GM12878 (cell line): ENCODE measurements around the gene NCAPD3. TPM values are rescaled to one million over a fixed set of nuclear protein-coding genes. Genes with fewer than 3 reads are reported as not detected.

ENCODE experiments used
- ATAC-seq: fragments of 200-7000 bp; cut with Tn5 transposase; 3 replicates; pipeline ENCODE4 v1.9.1; 2020; ENCODE audit warnings: mild to moderate bottlenecking, moderate library complexity
- BruUV-seq: library from RNA; stranded (reverse); fragments of 400-500 nt; replicated peaks from 2 replicates; lab custom pipeline; 2021; lab: Mats Ljungman, UMichigan
- CTCF ChIA-PET: fragments of 300-600 bp; sonication (Branson Sonifier 250); formaldehyde crosslinking; extraction: SDS; loops from one replicate; lab custom pipeline; 2021; ENCODE audit warnings: inconsistent platforms; lab: Yijun Ruan, JAX
- POLR2A ChIA-PET: fragments of 350-600 bp; formaldehyde crosslinking; extraction: SDS; loops from one replicate; lab custom pipeline; 2021; ENCODE audit warnings: inconsistent platforms; lab: Charles Lee
- RAD21 ChIA-PET: fragments of 300-600 bp; sonication (Branson Sonifier 250); formaldehyde crosslinking; loops from one replicate; lab custom pipeline; 2023; ENCODE audit warnings: antibody characterized with exemption; ENCODE audit not compliant: unreplicated experiment; lab: Charles Lee
- SMC1A ChIA-PET: fragments of 300-600 bp; sonication (Branson Sonifier 250); formaldehyde crosslinking; loops from one replicate; lab custom pipeline; 2023; ENCODE audit not compliant: unreplicated experiment, uncharacterized antibody; lab: Charles Lee
- DNase-seq: peaks from one replicate; pipeline ENCODE4 v3.0.0-alpha.2; 2011; ENCODE audit warnings: low read depth, low spot score
- FAIRE-seq: peaks from 3 replicates; lab custom pipeline; 2011; peaks lifted over from hg19 to GRCh38; lab: Jason Lieb, UNC
- H2AFZ ChIP-seq: 2 replicates; pipeline ENCODE4 v1.6.0; 2011; ENCODE audit warnings: low read depth, low read length, control low read depth; ENCODE audit not compliant: control insufficient read depth
- H3K27ac ChIP-seq: 2 replicates; pipeline ENCODE4 v1.5.1; 2011; ENCODE audit warnings: control low read depth; ENCODE audit not compliant: control insufficient read depth, insufficient read depth
- H3K27me3 ChIP-seq, 2 experiments: replicated peaks in 1 of 2; 2 replicates each; pipeline versions ENCODE4 v1.6.0 to v1.6.1; 2011; ENCODE audit warnings: low read length in 1 of 2; ENCODE audit not compliant: control insufficient read depth in 2 of 2, insufficient read depth in 2 of 2
- H3K36me3 ChIP-seq, 2 experiments: 2 replicates each; pipeline ENCODE4 v1.5.1; 2011; ENCODE audit warnings: low read length in 1 of 2; ENCODE audit not compliant: control insufficient read depth in 2 of 2, insufficient read depth in 2 of 2
- H3K4me1 ChIP-seq: 2 replicates; pipeline ENCODE4 v1.6.1; 2011; ENCODE audit warnings: mild to moderate bottlenecking, low read length, moderate library complexity, mixed read lengths; ENCODE audit not compliant: control insufficient read depth, insufficient read depth
- H3K4me2 ChIP-seq: 2 replicates; pipeline ENCODE4 v1.6.0; 2011; ENCODE audit warnings: control low read depth; ENCODE audit not compliant: control insufficient read depth, insufficient read depth
- H3K4me3 ChIP-seq: fragments of 200-600 bp; sonication (generic); 2 replicates; pipeline ENCODE4 v1.5.1; 2016
- H3K79me2 ChIP-seq: 2 replicates; pipeline ENCODE4 v1.6.0; 2011; ENCODE audit warnings: low read length; ENCODE audit not compliant: control insufficient read depth, insufficient read depth
- H3K9ac ChIP-seq: 2 replicates; pipeline ENCODE4 v1.8.0; 2011; ENCODE audit warnings: low read length, control low read depth, mixed read lengths; ENCODE audit not compliant: control insufficient read depth, insufficient read depth
- H3K9me3 ChIP-seq: replicated peaks from 3 replicates; pipeline ENCODE4 v1.5.1; 2011; ENCODE audit warnings: mild to moderate bottlenecking, low read length; ENCODE audit not compliant: control insufficient read depth, insufficient read depth
- H4K20me1 ChIP-seq: 2 replicates; pipeline ENCODE4 v1.6.0; 2011; ENCODE audit not compliant: control insufficient read depth, insufficient read depth
- E2F4 ChIP-seq: IDR thresholded peaks from 2 replicates; pipeline ENCODE4 v1.6.1; 2012; ENCODE audit warnings: low read depth, low read length, improper control_type of control experiment
- MEF2B ChIP-seq: fragments of 450-650 bp; IDR thresholded peaks from 2 replicates; pipeline ENCODE4 v1.6.1; 2018; ENCODE audit warnings: mild to moderate bottlenecking, moderate library complexity; ENCODE audit not compliant: partially characterized antibody, poor library complexity, severe bottlenecking
- NBN ChIP-seq: fragments of 450-650 bp; IDR thresholded peaks from 2 replicates; pipeline ENCODE4 v1.6.1; 2016
- RAD21 ChIP-seq: IDR thresholded peaks from 2 replicates; pipeline ENCODE4 v1.6.1; 2011; ENCODE audit warnings: mild to moderate bottlenecking, low read depth, low read length, moderate library complexity; ENCODE audit not compliant: insufficient read depth
- RB1 ChIP-seq: fragments of 450-650 bp; formaldehyde crosslinking; IDR thresholded peaks from 2 replicates; pipeline ENCODE4 v1.6.1; 2017; ENCODE audit warnings: mild to moderate bottlenecking, borderline replicate concordance
- SMC3 ChIP-seq: IDR thresholded peaks from 2 replicates; pipeline ENCODE4 v1.6.1; 2011; ENCODE audit warnings: low read length, improper control_type of control experiment, borderline replicate concordance
- YY1 ChIP-seq: IDR thresholded peaks from 2 replicates; pipeline ENCODE4 v1.6.1; 2011; ENCODE audit warnings: low read depth, mild to moderate bottlenecking, low read length
- WGBS: methylation state at CpG from one replicate; pipeline ENCODE4 v1.1.6; 2016; ENCODE audit warnings: low lambda C conversion rate; ENCODE audit not compliant: insufficient replicate concordance, insufficient coverage; ENCODE audit errors: missing lambda C conversion rate; 5-methylcytosine and 5-hydroxymethylcytosine counted together
- in situ Hi-C: fragments of 300-500 bp; cut with MboI; formaldehyde crosslinking; loops from 9 replicates; pipeline ENCODE4 v1.14.3; 2018; ENCODE audit warnings: mixed read lengths
- intact Hi-C: fragments of 100-400 bp; cut with micrococcal nuclease; formaldehyde crosslinking; loops from one replicate; pipeline ENCODE4 v1.14.2; 2022; ENCODE audit not compliant: unreplicated experiment
- polyA plus RNA-seq, 11 experiments: library from polyadenylated mRNA; depleted of rRNA in 4 of 11; unstranded in 6 of 11; stranded (reverse) in 5 of 11; fragments of >200 nt; fragmentation: Nextera tagmentation in 4 of 11; fragmentation: Illumina TruSeq in 1 of 11; extraction: Ambion mirVana in 4 of 11; extraction: Trizol in 1 of 11; gene quantifications; 1 replicate in 1 of 11; 2 replicates in 10 of 11; pipeline versions ENCODE4 v1.2.1 to v1.2.3, GENCODE V29; 2011 to 2016; ENCODE audit warnings: inconsistent platforms in 2 of 11, missing spikeins in 2 of 11, low read depth in 1 of 11
- total RNA-seq, 4 experiments: library from RNA; depleted of rRNA in 3 of 4; stranded (reverse); fragments of >200 nt in 3 of 4; fragmentation: Illumina TruSeq in 1 of 4; extraction: Trizol in 1 of 4; gene quantifications; 2 replicates each; pipeline versions ENCODE4 v1.2.1 to v1.2.3, GENCODE V29; 2013 to 2021
- TF ChIP-seq, protein P1 (sequence below), 3 experiments: IDR thresholded peaks in 2 of 3; conservative IDR thresholded peaks in 1 of 3; 2 replicates each; pipeline ENCODE4 v1.5.1; 2011; ENCODE audit warnings: low read depth in 3 of 3, low read length in 3 of 3, mild to moderate bottlenecking in 3 of 3, control low read depth in 2 of 3, moderate library complexity in 2 of 3, inconsistent platforms in 1 of 3, mixed read lengths in 1 of 3; ENCODE audit not compliant: control insufficient read depth in 2 of 3, insufficient read depth in 1 of 3; ENCODE audit errors: extremely low read depth in 1 of 3

The NCAPD3 gene
- total and polyA plus RNA-seq, 10 of the 15 experiments (the other 5 are each of a cell fraction or from before 2014, with no cell fraction given), result 14.9 to 58.2 (median 48.2) TPM

DNA sequence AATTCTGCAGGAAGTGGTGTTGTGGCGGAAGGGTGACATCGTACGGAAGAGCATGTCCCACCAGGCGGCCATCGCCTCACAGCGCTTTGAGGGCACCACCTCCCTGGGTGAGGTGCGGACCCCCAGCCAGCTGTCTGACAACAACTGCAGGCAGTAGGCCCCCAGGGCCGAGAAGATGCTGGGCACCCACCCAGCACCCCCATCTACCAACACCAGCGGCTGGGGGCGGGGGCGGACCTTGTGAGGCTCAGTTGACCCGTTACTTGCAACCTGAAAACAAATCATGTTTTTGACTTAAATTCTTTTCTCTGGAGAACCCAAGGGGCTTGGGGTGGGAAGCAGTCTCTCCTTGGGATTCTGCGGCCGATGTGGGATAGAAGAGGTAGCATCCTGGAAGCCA, 21.7 kb upstream of the NCAPD3 start:
- H3K4me3 ChIP-seq, result no peak overlapping the region
- no peak overlapping the region for H3K9ac ChIP-seq
- POLR2A ChIA-PET, result no interaction called here
- ATAC-seq, result no peak
- H3K79me2 ChIP-seq, result no peaks in the 10 kb centered on the region
- peaks cover 10 to 17% of the 10 kb centered on the region in 2 experiments for H3K36me3 ChIP-seq
- H2AFZ ChIP-seq, result no peak overlapping the region
- no peak for TF ChIP-seq E2F4
- no peak for TF ChIP-seq NBN
- TF ChIP-seq, all 136 proteins: peak for 0
- Histone ChIP-seq H3K4me1 (no peaks in the 10 kb centered on the region), H3K27me3 (no peaks in the 10 kb centered on the region), H4K20me1 (no peaks in the 10 kb centered on the region), H3K4me2 (no peak overlapping the region), H3K27ac (no peak overlapping the region), H3K9me3 (no peaks in the 10 kb centered on the region)
- SMC1A ChIA-PET, result interaction anchor here (1.9 to 2.3 kb wide), 2 partner anchors 17 to 38 kb away, joined by 5 to 10 read pairs; no protein-coding TSS in a partner anchor
- in situ Hi-C loops, result no loop called here
- RAD21 ChIA-PET, result interaction anchor here (2.1 kb wide), 1 partner anchor 38 kb away, joined by 8 read pairs; no protein-coding TSS in a partner anchor
- CTCF ChIA-PET, result interaction anchor here (0.8 to 4.2 kb wide), 4 partner anchors 16 to 195 kb away, joined by 4 to 56 read pairs (median 12); no protein-coding TSS in a partner anchor
- FAIRE-seq (no peak), DNase-seq (no peak)
- intact Hi-C loops, result no loop called here
- BruUV-seq, result no TSS peak
- 96% methylated on average over 14 of the region's 14 CpGs for WGBS

GRCh38 chr11:134244593-134244992, 20.8 kb upstream of the NCAPD3 start:
- FAIRE-seq (peak; percentile 23), ATAC-seq (peak; percentile 96), DNase-seq (no peak)
- Histone ChIP-seq H3K9ac (no peak overlapping the region), H4K20me1 (no peaks in the 10 kb centered on the region), H3K4me2 (no peak overlapping the region), H3K27me3 (no peaks in the 10 kb centered on the region), H2AFZ (no peak overlapping the region), H3K4me1 (no peaks in the 10 kb centered on the region), H3K79me2 (no peaks in the 10 kb centered on the region), H3K36me3 (peaks cover 10 to 14% of the 10 kb centered on the region in 2 experiments), H3K9me3 (no peaks in the 10 kb centered on the region), H3K27ac (no peak overlapping the region), H3K4me3 (no peak overlapping the region)
- intact Hi-C loops, result no loop called here
- TF ChIP-seq RAD21 (peak; percentile 68), YY1 (peak; percentile 55; the same call in 1 of the 2 replicates), MEF2B (no peak), RB1 (no peak), SMC3 (peak; percentile 67; the same call in 1 of the 2 replicates), NBN (no peak)
- TF ChIP-seq, protein P1, sequence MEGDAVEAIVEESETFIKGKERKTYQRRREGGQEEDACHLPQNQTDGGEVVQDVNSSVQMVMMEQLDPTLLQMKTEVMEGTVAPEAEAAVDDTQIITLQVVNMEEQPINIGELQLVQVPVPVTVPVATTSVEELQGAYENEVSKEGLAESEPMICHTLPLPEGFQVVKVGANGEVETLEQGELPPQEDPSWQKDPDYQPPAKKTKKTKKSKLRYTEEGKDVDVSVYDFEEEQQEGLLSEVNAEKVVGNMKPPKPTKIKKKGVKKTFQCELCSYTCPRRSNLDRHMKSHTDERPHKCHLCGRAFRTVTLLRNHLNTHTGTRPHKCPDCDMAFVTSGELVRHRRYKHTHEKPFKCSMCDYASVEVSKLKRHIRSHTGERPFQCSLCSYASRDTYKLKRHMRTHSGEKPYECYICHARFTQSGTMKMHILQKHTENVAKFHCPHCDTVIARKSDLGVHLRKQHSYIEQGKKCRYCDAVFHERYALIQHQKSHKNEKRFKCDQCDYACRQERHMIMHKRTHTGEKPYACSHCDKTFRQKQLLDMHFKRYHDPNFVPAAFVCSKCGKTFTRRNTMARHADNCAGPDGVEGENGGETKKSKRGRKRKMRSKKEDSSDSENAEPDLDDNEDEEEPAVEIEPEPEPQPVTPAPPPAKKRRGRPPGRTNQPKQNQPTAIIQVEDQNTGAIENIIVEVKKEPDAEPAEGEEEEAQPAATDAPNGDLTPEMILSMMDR (IDR thresholded peaks at IDR 0.05 in 2 of 3, conservative IDR thresholded peaks at IDR 0.05 in 1 of 3; ENCODE audit: control insufficient read depth in 2 of 3, extremely low read depth in 1 of 3, insufficient read depth in 1 of 3, low read depth in 3 of 3, low read length in 3 of 3), result peak; percentile 63 to 72 (median 63)
- BruUV-seq, result no TSS peak
- ChIA-PET SMC1A (interaction anchor here (0.8 to 2.3 kb wide), 5 partner anchors 9 to 37 kb away, joined by 3 to 10 read pairs (median 4); no protein-coding TSS in a partner anchor), POLR2A (no interaction called here), CTCF (interaction anchor here (0.6 to 4.2 kb wide), 12 partner anchors 9 to 194 kb away, joined by 3 to 56 read pairs (median 4); partner anchors contain the start of genes ACAD8, NCAPD3, THYN1 and VPS26B), RAD21 (interaction anchor here (2.1 kb wide), 1 partner anchor 37 kb away, joined by 8 read pairs; no protein-coding TSS in a partner anchor)
- in situ Hi-C loops, result no loop called here
- 60% methylated on average over 7 of the region's 7 CpGs for WGBS
